T-helper 22 cell (primary cell): ENCODE results near the gene ATRIP.
"Not testable (repeated sequence)": the region's sequence is repeated elsewhere in the genome, so short reads cannot be mapped to it uniquely, and the experiment has no call there.

ENCODE experiments used
- DNase-seq: peaks from one replicate; pipeline ENCODE4 v3.0.0-alpha.2; 2020; ENCODE audit warnings: low read depth

The ATRIP gene

DNA sequence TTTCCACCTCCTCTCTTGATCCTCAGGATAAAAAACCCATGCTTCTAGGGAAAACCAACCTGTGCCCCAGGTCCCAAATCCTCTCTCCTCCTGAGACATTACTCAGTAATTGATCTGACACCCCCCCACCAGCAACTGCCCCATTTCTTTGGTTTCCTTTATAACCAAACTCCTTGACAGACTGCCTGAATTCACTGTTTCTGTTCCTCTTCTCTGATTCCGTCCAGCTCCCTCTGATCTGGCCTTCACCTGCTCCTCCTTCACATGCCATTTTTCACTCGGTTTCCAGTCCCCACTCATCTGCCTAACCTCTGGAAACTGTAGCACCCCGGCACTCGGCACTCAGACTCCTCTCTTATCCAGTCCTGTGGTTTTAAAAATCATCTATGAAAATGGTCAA, 8.7 kb upstream of the ATRIP start:
- DNase-seq = no peak

DNA sequence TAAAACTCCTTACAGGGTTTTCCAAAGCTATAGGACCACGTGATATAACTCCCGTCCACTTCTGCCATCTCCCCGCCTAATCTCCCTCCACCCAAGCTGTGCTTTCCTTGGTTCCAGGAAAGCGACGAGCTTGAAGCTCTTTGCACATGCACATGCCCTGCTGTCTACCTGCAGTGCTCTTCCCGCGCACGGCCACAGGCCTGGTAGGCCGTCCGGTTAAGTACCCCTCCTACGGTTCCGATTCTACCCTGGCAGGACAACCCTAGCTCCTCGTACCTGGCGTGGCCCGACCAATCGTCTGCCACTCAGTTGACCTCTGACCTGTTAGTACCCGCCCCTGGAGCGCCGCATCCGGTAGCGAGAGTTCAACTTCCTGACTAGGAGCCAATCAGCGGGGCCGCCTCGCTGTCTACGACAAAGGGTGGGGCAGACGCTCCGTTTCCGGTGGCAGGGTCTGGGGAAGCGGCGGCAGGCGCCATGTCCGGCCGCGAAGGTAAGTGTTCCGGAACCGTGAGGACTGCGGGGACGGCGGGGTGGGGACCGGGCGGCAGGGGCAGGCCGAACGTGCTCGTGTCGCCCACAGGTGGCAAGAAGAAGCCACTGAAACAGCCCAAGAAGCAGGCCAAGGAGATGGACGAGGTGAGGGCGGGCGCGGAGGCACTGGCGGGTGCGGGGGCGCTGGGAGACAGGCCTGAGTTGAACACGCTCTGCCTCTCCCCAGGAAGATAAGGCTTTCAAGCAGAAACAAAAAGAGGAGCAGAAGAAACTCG, 6.5 kb upstream of the ATRIP start, which contains the start of the genes CCDC51 and TMA7:
CCDC51 (minus strand) TSS at position 300 of the 770 bp plus-strand sequence. CDS start 4,991 bp downstream, outside the sequence.
TMA7 (plus strand) TSS at position 438 of the 770 bp plus-strand sequence; CDS start at position 478, 40 bp downstream.
- DNase-seq = peak; percentile 97

- no peak for DNase-seq
Measured at GRCh38 chr3:48440590-48440958, 6.0 kb upstream of the ATRIP start.

GRCh38 chr3:48441940-48442339, 4.6 kb upstream of the ATRIP start:
- DNase-seq = no peak

DNA sequence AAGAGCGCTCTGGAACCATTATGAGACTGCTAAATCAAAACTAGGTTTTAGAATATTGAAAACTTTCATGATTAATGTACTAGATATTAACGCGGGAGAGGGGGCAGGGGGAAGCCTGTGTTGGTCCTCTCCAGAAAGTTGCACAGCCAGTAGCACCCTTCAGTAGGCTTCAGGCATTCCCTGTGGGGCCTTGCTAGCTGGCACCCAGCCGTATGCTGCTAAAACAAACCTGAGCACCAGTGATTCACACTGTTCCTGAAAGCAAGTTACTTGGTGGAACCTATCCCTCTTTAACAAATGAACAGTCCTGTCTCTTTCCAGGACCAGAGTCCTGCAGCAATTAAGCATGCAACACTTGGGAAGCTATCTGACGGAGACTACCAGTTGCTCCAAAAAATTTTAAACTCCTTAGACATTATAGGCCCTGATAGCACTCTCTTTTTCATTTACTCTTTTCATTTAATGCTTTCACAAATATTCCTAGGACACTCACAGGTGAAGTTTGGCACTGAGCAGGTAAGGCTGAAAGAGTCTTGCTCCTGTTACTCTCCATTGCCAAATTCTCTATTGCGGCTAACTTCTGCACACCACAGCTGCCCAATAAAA, 1.2 kb upstream of the ATRIP start:
- no peak for DNase-seq

DNA sequence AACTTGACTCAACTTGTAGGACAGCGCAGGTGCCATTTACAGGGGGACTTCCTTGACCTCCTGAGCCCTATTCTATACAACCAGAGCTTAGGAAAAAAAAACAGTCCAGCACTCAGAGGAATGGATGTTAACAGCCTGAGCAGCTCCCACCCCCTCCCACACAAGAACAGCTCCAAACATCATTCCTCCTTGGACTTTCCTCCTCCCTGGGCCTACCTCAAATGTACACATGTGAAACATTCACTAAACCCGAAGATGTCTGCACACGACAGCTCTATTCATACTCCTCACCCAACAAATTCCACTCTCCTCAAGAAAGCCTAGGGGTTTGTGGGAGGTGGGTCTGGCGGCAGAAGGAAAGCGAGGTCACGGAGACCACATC, 503 bp upstream of the ATRIP start:
- DNase-seq = no peak

DNA sequence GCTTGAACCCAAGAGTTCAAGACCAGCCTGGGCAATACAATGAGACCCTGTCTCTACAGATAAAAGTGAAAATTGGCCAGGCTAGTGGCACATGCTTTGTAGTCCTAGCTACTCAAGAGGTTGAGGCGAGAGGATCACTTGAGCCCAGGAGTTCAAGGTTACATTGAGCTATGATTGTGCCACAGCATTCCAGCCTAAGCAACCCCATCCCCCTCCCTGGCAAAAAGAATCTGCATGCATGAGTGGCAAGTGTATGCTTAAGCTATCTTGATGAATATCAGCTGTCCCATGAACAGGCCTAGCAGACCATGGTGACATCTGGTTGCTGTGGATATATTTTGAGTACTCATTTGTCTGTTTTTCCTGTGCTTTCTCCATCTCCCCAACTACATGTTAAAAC, 4.7 kb downstream of the ATRIP start:
- no peak for DNase-seq

DNA sequence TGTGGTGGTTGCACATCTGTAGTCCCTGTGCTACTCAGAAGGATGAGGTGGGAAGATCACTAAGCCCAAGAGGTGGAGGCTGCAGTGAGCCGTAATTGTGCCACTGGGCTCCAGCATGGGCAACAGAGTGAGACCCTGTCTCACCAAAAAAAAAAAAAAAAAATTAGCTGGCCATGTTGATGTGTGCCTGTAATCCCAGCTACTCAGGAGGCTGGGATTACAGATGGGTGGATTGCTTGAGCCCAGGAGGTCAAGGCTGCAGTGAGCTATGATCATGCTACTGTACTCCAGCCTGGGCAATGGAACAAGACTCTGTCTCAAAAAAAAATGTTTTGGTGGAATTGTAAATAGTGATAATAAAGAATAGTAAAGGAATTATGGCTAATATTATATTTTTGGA, 9.9 kb downstream of the ATRIP start:
- no peak for DNase-seq

DNA sequence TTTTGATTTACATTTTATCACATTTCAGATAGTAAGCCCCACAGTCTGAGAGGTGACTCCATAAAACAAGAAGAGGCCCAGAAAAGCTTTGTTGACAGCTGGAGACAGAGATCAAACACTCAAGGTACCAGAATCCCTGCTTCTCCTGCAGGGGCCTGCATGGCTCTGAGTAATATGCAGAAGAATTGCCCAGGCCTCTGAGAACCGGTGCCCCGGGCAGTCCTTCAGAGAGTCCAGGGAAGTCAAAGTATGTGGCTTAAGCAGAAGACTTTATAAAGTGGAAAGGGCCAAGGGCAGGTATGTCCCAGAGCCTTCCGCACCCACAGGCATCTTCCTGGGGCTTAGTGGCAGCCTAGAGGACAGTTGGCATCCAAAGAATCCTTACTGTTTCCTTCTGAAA, 12.8 kb downstream of the ATRIP start:
- DNase-seq = no peak

- DNase-seq = no peak
Measured at GRCh38 chr3:48459773-48460516, 13.4 kb downstream of the ATRIP start.

DNA sequence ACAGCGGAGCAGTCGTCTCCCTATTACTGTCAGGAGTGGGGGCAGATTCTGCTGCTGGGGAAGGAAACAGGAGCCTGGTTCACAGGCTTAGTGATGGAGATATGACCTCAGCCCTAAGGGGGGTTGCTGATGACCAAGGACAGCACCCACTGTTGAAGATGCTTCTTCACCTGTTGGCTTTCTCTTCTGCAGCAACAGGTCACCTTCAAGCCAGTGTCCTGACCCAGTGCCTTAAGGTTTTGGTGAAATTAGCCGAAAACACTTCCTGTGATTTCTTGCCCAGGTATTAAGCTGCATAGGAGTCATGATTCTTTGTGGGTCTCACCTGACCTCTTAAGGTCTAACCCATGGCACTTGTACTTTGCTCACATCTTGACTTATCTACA, 14.0 kb downstream of the ATRIP start:
- no peak for DNase-seq

- not testable (repeated sequence) for DNase-seq
Measured at GRCh38 chr3:48461767-48462166, 15.2 kb downstream of the ATRIP start.

DNA sequence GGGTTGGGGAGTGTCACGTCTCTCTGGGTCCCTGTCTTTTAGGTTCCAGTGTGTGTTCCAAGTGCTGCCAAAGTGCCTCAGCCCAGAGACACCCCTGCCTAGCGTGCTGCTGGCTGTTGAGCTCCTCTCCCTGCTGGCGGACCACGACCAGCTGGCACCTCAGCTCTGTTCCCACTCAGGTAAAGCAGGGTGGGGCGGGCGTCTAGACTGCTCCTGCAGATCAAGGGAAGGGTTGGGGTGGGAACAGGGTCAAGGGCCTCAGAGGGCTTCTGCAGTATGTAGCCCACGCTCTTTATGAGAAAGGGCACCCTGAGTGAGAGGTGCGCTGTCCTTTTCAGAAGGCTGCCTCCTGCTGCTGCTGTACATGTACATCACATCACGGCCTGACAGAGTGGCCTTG, 17.2 kb downstream of the ATRIP start:
- DNase-seq = no peak

DNA sequence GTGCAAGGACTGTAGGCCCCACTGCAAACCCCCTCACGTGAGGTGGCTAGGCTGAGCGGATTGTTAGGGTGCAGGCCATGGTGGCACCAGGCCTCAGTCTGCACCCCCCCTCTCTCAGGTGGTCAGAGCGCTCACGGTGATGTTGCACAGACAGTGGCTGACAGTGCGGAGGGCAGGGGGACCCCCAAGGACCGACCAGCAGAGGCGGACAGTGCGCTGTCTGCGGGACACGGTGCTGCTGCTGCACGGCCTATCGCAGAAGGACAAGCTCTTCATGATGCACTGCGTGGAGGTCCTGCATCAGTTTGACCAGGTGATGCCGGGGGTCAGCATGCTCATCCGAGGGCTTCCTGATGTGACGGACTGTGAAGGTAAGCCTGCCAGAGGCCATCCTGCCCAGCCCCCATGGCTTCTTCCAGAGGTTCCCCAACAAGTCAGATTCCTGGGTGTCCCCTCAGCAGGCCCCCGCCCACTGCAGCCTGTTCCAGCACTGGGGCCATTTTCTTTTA, 18.2 kb downstream of the ATRIP start:
- DNase-seq = no peak

- no peak for DNase-seq
Measured at GRCh38 chr3:48465237-48465530, 18.6 kb downstream of the ATRIP start.

DNA sequence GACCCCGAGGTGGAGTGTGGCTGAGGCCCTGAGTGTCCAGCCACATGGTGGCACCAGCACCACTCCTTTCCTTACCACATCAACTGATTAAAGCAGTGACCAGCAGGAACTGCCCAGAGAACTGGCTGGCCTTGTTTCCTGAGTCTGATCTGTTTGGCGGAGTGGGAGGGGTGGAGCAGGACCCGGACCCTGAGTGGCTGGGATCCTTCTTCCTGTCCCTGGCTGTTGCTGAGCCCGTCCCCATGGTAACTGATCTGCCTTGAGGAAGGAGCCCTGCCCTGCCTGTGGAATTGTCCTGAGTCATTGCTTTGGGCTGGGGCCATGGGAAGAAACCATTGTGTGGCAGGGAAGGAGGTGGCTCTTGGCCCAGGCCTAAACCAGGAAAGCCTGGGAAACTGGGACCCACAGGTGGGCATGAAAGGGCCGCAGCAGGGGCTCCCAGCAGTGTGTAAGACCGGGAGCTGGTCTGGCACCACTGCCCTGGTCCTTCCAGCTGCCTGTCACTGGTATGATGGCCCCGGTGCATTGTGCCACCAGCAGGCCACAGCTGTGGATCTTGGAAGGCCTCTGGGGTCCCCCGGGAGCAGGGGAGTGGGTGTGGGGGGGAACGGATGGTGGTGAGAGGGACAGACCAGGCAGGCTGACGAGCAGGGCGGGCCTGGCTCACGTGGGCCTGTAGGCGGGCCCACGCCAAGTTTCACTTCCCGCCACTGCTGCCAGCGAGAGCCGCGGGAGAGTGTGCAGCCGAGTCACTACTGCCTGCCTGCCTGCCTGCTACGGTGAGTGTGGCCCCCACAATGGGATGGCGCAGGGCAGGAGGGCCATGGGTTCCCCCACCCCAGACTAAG, 19.2 kb downstream of the ATRIP start:
- DNase-seq = peak; percentile 58

DNA sequence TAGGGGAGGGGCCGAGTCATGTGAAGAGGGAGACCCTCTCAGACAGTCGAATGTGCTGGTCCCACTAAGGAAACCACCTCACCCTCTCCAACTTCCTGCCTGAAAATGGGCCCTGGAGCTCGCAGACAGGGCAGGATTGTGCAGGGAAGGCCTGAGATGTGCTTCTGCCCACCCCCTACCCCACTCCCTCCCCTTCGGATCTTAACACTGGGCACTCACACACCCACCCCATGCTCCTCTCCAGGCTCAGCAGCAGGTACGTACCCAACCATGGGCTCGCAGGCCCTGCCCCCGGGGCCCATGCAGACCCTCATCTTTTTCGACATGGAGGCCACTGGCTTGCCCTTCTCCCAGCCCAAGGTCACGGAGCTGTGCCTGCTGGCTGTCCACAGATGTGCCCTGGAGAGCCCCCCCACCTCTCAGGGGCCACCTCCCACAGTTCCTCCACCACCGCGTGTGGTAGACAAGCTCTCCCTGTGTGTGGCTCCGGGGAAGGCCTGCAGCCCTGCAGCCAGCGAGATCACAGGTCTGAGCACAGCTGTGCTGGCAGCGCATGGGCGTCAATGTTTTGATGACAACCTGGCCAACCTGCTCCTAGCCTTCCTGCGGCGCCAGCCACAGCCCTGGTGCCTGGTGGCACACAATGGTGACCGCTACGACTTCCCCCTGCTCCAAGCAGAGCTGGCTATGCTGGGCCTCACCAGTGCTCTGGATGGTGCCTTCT, 20.0 kb downstream of the ATRIP start:
- DNase-seq = no peak

GRCh38 chr3:48467110-48467454, 20.5 kb downstream of the ATRIP start:
- no peak for DNase-seq

DNA sequence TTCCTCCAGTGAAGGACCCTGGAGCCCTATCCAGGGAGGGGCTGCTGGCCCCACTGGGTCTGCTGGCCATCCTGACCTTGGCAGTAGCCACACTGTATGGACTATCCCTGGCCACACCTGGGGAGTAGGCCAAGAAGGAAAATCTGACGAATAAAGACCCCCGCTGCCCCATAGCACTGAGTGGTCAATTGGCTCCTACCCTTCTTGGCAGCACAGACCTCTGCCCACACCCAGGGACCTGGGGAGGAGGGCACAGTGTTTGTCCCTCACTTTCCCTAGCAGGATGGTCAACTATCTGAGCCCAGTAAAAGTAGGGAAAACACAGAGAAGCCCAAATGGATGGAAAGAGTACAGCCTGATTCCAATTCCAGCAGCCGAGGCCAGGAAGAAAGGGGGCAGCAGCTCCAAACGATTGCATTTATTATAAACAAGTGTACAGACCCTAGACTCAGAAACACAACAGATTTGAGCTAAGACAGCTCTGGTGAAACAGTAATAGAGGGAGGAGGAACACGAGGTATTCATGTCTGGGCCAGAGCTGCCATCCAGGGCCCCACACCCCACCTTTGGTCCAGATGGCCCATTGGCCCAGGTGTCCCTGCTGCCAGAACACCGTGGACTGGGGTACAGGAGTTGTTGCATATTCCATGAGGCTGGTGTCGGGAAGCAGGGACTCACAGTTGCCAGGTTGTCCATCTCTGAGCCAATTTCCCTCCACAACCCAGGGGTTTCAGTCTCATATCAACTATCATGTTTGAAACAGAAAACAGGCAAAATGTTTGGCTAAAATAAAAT, 21.1 kb downstream of the ATRIP start:
- no peak for DNase-seq

DNA sequence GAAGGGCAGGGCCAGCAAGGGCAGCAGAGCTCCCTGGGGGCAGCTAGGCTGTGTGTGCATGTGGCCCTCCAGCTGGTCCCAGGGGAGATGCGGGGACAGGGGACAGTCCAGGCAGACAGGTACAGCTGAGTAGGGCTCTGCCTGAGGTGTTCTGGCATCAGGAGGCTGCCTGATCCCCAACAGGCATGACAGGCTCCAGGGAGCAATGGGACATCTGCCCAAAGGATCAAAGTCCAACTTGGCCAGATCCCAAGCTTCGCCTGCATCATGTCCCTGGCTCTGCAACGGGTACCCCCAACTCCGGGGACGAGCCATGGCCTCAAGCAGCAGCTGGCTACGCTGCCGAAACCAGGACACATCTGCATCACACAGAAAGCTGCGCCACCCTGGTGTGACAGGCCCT, 21.8 kb downstream of the ATRIP start:
- DNase-seq = no peak
